BJ (cell line): ENCODE measurements around the gene ADGRG4. TPM values are rescaled to one million over a fixed set of nuclear protein-coding genes. Genes with fewer than 3 reads are reported as not detected.

Source experiments
- CTCF ChIA-PET: fragments of 350-600 bp; formaldehyde crosslinking; extraction: SDS; loops from one replicate; lab custom pipeline; 2021; ENCODE audit warnings: antibody characterized with exemption, inconsistent platforms; lab: Yijun Ruan, JAX
- POLR2A ChIA-PET: fragments of 300-600 bp; sonication (Branson Sonifier 250); formaldehyde crosslinking; extraction: SDS; loops from one replicate; lab custom pipeline; 2021; ENCODE audit warnings: antibody characterized with exemption; lab: Charles Lee
- DNase-seq: peaks from one replicate; pipeline ENCODE4 v3.0.0-alpha.2; 2011; ENCODE audit warnings: low read depth
- H3K27me3 ChIP-seq: 2 replicates; pipeline ENCODE4 v1.6.0; 2011; ENCODE audit warnings: low read length; ENCODE audit not compliant: control insufficient read depth, insufficient read depth
- H3K36me3 ChIP-seq: 2 replicates; pipeline ENCODE4 v1.5.1; 2011; ENCODE audit warnings: low read length; ENCODE audit not compliant: control insufficient read depth, insufficient read depth
- H3K4me3 ChIP-seq: 2 replicates; pipeline ENCODE4 v1.5.1; 2011; ENCODE audit warnings: low read depth, mild to moderate bottlenecking, control low read depth, low read length
- polyA plus RNA-seq: library from polyadenylated mRNA; depleted of rRNA; stranded (reverse); fragments of >200 nt; gene quantifications from 2 replicates; pipeline ENCODE4 v1.2.3, GENCODE V29; 2011
- TF ChIP-seq, protein P1 (sequence below): IDR thresholded peaks from 2 replicates; pipeline ENCODE4 v1.5.1; 2011; ENCODE audit warnings: low read depth, mild to moderate bottlenecking, control low read depth, inconsistent platforms, low read length, moderate library complexity; ENCODE audit not compliant: insufficient read depth

ADGRG4 gene
- polyA plus RNA-seq, 1 experiment: 0.01 TPM

DNA sequence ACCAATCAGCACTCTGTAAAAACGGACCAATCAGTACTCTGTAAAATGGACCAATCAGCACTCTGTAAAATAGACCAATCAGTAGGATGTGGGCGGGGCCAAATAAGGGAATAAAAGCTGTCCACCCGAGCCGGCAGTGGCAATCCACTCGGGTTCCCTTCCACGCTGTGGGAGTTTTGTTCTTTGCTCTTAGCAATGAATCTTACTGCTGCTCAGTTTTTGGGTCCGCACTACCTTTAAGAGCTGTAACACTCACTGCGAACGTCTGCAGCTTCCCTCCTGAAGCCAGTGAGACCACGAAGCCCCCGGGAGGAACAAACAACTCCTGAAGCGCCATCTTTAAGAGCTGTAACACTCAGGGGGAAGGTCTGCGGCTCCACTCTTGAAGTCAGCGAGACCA lies 120.6 kb downstream of the ADGRG4 start:
- H3K36me3 ChIP-seq: no peaks in the 10 kb centered on the region
- H3K4me3 ChIP-seq: no peak overlapping the region
- no peaks in the 10 kb centered on the region for H3K27me3 ChIP-seq
- DNase-seq: no peak
- POLR2A ChIA-PET: no interaction called here
- CTCF ChIA-PET: no interaction called here
- TF ChIP-seq, protein P1, sequence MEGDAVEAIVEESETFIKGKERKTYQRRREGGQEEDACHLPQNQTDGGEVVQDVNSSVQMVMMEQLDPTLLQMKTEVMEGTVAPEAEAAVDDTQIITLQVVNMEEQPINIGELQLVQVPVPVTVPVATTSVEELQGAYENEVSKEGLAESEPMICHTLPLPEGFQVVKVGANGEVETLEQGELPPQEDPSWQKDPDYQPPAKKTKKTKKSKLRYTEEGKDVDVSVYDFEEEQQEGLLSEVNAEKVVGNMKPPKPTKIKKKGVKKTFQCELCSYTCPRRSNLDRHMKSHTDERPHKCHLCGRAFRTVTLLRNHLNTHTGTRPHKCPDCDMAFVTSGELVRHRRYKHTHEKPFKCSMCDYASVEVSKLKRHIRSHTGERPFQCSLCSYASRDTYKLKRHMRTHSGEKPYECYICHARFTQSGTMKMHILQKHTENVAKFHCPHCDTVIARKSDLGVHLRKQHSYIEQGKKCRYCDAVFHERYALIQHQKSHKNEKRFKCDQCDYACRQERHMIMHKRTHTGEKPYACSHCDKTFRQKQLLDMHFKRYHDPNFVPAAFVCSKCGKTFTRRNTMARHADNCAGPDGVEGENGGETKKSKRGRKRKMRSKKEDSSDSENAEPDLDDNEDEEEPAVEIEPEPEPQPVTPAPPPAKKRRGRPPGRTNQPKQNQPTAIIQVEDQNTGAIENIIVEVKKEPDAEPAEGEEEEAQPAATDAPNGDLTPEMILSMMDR: no peak

DNA sequence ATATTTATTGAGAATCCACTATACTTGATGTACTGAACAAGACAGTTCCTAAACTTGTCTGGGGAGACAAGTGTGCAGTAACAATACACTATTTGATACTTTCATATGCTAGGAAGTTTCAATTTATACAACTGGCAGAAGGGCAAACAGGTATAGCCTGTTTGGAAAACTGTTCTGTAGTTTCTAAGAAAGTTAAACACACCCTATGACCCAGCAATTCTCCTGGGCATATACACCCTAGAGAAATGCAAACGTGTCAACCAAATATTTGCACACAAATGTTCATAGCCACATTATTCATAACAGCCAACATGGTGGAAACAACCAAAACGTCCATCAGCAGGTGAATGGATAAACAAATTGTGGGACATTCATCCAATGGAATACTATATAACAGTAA lies 123.0 kb downstream of the ADGRG4 start:
- TF ChIP-seq, protein P1: no peak
- Histone ChIP-seq H3K36me3 (no peaks in the 10 kb centered on the region), H3K4me3 (no peak overlapping the region), H3K27me3 (no peaks in the 10 kb centered on the region)
- ChIA-PET POLR2A (no interaction called here), CTCF (no interaction called here)
- no peak for DNase-seq

DNA sequence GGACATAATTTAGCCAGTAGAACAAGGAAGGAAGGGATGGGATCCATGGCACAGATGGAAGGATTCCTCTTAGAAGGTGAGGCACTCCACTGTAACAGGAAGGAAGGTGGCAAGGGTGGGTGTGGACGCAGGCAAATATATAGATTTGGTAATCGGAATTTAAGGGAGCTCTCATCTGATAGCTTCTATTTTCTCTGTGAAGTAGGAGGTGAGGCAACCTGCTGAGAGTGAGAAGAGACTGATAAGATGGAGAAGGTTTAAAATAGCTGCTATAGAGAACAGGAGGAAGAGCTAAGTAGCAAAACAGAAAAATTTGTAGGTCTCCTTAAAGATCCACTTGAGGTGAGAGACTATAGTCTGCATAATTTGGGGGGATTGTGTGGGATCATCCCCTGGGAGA lies 125.2 kb downstream of the ADGRG4 start:
- CTCF ChIA-PET: no interaction called here
- Histone ChIP-seq H3K4me3 (no peak overlapping the region), H3K36me3 (no peaks in the 10 kb centered on the region), H3K27me3 (no peaks in the 10 kb centered on the region)
- TF ChIP-seq, protein P1: no peak
- POLR2A ChIA-PET: no interaction called here
- no peak for DNase-seq

DNA sequence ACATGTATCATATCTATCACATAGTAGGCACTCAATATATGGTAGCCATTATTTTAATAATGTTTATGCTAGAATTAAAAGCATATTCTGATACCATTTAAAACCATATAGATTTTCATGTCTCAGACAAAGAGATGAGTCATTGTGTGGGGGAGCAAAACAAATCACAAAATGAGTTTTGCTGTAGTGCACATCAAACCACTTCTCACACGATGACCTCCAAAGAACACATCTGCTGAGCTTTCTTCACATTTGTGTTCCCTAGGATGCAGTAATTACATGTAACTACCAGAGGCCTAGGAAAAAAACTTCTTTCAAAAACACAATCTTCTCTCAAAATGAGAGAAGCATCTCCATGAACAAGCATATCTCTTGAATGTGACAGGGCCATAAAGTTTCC lies 130.9 kb downstream of the ADGRG4 start:
- ChIA-PET POLR2A (no interaction called here), CTCF (no interaction called here)
- no peak for DNase-seq
- H3K4me3 ChIP-seq: no peak overlapping the region
- TF ChIP-seq, protein P1: no peak
- H3K36me3 ChIP-seq: no peaks in the 10 kb centered on the region
- no peaks in the 10 kb centered on the region for H3K27me3 ChIP-seq

DNA sequence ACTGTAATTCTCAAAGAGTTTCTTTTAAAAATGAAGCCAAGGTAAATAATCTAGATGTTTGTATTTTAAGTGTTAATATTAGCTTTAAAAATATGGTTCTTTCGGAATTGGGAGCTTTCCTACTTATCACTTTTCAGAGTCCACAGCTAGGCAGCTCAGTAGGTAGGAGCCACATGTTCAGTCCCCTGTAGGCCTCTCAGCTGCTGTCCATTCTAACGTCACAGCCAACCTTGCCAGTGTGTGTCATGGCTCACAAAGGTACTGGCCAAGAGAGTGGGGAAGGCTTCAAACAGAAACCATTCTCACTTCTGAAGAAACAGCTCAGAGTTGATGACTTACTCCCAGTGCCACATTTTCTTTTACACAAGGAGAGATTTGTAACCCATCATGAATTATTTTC lies 137.0 kb downstream of the ADGRG4 start:
- Histone ChIP-seq H3K4me3 (no peak overlapping the region), H3K27me3 (no peaks in the 10 kb centered on the region), H3K36me3 (no peaks in the 10 kb centered on the region)
- POLR2A ChIA-PET: no interaction called here
- DNase-seq: no peak
- TF ChIP-seq, protein P1: no peak
- CTCF ChIA-PET: no interaction called here
